HG03565 (cell line): ENCODE measurements around the gene PAX6.
"Not testable (repeated sequence)": the region's sequence is repeated elsewhere in the genome, so short reads cannot be mapped to it uniquely, and the experiment has no call there.

Experiments used
- ATAC-seq: cut with Tn5 transposase; IDR thresholded peaks from one replicate; pipeline ENCODE4 v1.9.1; 2021; ENCODE audit warnings: mild to moderate bottlenecking, moderate library complexity; ENCODE audit not compliant: unreplicated experiment

PAX6 gene

DNA sequence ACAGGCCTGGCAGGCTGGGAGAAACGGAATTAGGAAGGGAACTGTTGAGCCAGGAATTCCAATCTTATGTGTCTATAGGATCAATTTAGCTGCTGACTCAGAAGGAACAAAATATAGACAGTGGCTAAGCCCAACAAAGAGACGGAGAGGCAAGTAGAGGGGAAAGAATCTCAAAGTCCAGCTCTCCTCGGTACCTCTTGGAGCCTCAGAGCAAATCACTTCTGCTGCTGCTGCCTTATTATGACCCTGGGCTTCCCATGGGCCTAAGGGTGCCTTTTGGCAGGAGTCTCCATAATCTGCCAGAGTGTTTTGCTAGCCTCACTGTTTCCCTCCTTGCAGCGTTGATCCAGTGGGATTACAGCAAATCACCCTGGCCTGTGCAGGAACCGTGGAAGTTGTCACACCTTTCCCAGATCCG lies 31.7 kb downstream of the PAX6 start:
- no peak for ATAC-seq

DNA sequence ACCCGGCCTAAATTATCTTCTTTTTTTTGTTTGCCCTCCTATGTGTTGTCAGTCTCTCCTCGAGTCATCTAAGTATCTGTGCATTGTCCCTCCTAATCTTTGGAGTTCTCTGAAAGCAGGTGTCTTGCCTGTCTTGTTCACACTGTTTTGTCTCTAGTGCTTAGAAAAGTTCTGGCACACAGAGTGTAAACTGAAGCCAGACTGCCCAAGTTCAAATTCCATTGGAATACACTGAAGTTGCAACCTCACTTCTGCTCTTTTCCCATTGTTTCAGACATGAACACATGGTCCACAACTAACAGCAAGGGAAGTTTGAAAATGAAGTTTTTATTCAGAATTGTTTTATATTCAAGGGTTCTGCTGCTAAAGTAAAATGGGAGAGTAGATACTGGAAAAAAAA lies 38.7 kb downstream of the PAX6 start:
- no peak for ATAC-seq

DNA sequence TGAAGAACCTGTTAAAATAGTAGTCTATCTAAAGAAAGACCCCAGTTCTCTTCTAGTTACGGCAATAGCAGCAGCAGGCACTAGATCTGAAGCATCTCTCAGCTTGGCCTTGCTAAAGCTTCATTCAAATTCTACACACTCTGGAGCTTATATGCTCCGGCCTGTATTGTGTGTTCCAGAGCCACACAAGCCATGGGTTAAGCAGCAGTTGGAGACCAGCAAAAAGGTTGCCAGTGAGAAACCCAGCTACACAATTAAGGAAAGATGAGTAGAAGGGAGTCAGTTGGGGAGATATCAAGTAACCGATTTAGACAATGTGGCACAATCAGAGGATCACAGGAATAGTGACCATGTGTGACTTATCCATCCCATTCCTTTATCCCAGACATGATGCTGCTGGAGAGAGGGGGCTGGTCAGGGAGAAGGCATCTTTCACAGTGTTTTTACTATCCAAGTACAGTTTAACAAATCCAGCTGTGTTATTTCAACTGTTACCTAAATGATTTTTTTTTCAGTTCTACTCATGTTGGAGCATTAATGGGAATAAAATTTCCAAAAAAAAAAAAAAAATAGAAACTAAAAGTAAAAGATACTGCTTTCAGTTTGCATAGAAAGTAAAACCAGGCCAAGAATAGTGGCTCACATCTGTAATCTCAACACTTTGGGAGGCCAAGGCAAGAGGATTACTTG lies 41.0 kb downstream of the PAX6 start:
- no peak for ATAC-seq

DNA sequence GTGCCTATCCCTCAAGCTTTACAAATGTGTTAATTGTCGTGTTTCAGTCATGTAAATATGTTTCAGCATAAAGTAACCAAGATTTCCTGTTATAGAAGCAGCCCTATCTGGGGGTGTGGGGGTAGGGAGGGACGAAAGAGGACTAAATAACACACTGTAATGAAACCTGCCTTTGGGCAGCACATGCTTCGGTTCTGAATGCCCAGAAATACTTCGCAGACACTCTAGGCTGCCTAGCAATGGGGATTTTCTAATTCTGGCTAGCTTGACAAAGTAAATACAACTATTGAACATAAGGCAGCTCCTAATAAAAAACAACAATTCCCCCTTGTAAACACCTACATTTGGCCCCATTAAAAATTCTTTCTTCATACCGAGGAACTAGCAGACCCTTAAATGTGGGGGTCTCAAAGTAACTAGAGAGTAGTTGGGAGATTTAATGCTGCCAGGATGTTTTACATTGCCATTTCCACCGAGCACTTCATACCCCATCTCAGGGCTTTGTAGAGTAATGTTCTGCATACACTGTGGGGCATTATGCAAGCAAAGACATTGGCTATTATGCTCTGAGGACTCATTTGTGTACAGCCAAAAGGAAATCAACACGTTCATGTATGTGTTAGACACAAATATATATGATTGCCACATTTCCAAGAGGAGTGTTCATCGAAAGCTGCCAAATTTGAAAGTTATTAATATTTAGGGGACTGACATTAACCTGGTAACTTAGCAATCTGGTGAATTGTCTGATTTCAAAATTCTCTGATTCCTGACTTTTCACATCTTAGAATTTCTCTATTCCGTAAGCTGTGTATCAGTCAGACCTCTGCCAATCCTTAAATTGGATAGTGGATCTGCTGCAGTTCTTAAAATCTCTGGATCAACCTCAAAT lies 42.1 kb downstream of the PAX6 start:
- no peak for ATAC-seq

DNA sequence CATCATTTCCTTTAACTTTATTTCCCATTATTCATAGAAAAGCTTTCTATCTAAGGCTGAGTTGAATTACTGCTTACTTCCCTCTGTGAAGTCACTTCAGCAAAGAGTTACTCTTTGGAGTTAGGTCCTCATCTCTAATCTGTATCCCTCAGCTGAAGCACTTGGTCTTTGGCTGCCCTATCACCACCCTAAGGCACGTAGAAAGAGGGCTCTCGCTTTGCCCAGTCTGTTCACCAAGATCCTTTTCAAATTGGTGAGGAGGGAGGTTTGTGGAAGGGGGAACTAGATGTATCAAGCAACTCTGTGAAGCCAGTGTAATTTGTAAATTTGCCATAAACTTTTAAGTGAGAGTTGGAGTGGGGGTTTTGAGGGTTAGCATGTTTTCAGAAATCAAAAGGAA lies 43.4 kb downstream of the PAX6 start:
- no peak for ATAC-seq

DNA sequence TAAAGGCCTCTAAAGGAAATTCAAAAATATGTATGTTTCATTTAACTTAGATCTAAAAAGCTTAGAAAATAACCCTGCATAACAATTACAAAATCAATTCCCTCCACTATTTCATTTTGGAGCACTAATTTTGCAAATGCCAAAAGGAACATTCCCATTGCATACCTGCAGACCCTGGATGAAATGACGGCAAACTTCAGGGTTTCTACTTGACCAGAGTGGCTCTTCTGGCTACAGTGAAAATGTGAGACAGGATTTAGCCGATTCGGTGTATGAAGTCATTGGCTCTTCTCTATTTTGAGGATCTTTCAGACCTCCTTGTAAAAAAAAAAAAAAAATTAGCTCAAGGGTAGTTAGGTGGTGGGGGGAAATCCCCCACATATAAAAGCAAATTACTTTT lies 44.1 kb downstream of the PAX6 start:
- ATAC-seq: no peak

DNA sequence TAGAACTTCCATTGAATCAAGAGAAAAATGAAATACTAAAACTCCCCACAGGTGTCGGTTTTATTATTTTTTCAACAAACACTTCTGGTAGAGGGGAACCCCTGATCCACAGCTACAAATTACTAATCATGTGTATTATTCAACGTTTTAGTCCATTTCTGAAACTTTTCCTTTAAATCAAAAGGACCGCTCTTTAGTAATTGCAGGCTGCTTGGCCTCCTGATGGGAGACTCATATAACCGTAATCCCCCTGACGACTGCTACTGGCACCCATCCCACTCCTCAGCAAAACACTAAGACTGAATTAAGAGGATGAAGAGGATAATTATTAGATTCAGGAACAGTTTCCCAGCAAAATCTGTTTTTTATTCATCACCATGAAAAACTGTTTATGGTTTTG lies 46.4 kb downstream of the PAX6 start:
- ATAC-seq: no peak

DNA sequence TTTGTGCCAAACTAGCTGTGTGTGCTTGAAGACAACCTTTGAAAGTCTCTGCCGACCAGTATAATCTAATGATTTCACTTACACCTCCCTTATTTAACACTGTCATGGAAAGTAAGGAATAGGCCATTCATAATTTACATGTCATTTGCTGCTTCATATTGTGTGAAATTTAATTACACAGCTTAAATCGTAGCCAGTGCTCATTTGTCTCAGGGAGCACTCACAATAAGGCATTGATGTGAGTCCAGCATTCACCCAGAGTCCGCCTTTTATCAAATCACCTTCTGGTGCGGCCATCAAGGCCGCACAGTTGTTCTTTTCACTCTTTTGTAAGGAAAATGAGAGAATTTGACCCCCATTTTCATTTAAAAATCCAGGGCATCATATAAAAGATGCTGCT lies 46.9 kb downstream of the PAX6 start:
- no peak for ATAC-seq

DNA sequence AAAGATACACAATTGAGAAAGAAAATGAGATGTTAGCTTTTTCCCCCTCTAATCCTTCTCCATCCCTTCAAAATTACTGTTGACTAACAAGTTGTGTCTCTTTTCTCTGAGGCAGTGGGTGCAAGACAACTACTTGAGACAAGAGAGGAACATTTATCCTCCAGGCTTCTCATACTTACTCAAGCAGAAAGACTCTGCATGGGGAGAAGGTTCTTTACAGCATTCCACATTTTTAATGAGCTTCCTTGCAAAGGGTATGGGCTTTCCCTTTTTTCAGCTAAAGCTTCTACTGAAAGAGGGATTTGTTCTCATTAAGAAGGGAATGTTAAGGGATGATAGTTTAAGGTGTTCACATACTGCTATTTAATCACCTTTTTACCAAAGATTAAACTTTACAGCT lies 47.8 kb downstream of the PAX6 start:
- ATAC-seq: no peak

DNA sequence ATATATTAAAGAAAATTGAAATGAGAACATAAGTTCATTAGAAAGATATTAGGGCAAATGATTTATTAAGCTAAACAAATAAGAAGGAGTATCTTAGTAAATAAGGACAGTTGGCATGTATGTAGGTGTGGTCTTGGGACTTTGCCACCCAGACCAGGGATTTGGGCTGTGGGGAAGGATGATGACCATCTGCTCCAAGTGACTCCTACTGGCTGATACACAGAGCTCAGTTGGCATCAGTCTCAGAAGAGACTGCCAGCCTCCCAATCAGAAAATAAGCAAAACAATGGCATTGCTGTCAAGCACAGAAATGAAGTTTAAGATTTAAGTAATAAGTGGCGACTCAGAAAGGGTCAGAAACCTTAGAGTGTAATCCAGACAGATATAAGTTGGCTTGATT lies 49.5 kb downstream of the PAX6 start:
- ATAC-seq: no peak

DNA sequence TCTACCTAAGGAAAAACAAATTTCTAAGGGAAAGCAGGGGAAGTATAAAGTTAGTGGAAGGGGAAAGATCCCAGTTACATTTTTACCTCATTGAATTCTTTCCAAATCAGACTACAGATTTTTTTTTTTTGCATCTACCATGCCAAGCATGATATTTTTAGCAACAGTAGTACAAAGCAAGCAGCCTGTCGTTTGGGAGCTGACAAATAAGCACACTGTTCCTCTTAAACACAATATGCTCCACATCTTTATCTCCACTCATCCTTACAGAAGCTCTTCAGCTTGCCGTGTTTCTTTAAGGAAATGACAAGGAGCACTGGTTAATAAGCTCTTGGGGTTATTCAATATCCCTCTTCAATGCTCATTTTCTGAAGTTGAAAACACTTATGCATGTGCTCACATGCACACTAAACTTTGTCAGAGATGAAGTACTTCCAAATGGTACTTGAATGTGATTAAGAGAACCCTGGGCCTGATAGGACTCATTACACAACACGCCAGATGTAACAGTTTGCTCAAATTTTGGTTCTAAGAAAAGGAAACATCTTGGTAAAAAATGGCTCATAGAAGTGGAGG lies 53.8 kb downstream of the PAX6 start:
- ATAC-seq: no peak

DNA sequence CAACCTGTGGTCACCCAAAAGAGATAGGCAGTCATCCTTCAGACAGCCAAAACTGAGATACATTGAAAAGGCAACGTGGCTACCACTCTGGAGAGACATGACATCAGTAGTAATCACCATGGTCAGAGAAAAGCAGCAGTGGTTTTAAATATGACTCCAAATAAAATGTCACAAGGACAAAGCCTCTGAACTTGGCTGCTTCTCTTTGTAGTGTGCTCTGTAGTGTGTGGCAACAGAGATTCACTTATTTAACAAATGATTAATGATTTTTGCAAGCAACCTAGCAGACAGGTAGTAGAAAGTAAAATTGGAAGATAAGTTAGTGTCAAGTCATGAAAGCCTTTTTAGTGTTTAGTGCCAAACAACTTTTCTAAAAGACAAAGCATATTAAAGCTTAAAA lies 63.5 kb downstream of the PAX6 start:
- no peak for ATAC-seq

DNA sequence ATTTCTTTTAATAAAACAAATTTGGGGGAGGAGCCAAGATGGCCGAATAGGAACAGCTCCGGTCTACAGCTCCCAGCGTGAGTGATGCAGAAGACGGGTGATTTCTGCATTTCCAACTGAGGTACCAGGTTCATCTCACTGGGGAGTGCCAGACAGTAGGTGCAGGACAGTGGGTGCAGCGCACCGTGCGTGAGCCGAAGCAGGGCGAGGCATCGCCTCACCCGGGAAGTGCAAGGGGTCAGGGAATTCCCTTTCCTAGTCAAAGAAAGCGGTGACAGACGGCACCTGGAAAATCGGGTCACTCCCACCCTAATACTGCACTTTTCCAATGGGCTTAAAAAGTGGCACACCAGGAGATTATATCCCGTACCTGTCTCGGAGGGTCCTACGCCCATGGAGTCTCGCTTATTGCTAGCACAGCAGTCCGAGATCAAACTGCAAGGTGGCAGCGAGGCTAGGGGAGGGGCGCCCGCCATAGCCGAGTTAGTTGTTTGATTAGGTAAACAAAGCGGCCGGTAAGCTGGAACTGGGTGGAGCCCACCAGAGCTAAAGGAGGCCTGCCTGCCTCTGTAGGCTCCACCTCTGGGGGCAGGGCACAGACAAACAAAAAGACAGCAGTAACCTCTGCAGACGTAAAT lies 70.3 kb downstream of the PAX6 start:
- ATAC-seq: not testable (repeated sequence)

DNA sequence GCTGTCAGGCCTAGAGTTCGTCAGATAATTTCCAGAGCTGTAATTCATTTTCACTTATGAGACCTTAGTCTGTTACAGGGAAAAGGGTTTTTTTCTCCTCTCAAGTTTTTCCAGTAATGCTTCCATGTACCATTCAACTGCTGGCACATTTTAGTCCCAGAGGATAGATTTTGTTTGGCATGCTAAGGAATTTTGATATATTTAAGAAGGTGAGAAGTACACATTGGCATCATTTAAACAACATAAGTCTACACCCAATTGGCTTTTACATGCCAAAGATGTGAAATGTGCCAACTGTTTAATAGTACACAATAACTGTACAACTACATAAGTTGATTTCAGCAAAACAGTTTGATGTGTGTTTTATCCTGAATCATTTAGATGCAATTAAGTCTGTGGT lies 71.0 kb downstream of the PAX6 start:
- no peak for ATAC-seq
